H1 (cell line): Measurements from ENCODE around the gene LHPP. TPM values are rescaled to one million over a fixed set of nuclear protein-coding genes. Genes with fewer than 3 reads are reported as not detected.

Source experiments
- SIN3A ChIP-seq, 2 experiments: IDR thresholded peaks in 1 of 2; conservative IDR thresholded peaks in 1 of 2; 2 replicates each; pipeline ENCODE4 v1.6.1; 2011 to 2012; ENCODE audit warnings: low read length in 2 of 2, improper control_type of control experiment in 1 of 2, low read depth in 1 of 2, mild to moderate bottlenecking in 1 of 2
- SP1 ChIP-seq: IDR thresholded peaks from 2 replicates; pipeline ENCODE4 v1.6.1; 2011; ENCODE audit warnings: low read depth, low read length
- polyA plus RNA-seq, 7 experiments: library from polyadenylated mRNA; depleted of rRNA in 3 of 7; stranded (reverse) in 5 of 7; unstranded in 2 of 7; fragments of >200 nt in 5 of 7; fragments of 200-250 nt in 2 of 7; gene quantifications; 1 replicate in 5 of 7; 2 replicates in 1 of 7; 4 replicates in 1 of 7; pipeline versions ENCODE4 v1.2.1 to v1.2.3, GENCODE V29; 2011 to 2013; ENCODE audit warnings: missing spikeins in 2 of 7, mixed read lengths in 2 of 7
- total RNA-seq: library from RNA; stranded (reverse); fragmentation: NEBNext Ultra II Directional; extraction: Animal tissue kit (Norgen Biotek cat#: 25700); gene quantifications from 2 replicates; pipeline ENCODE4 v1.2.1, GENCODE V29; 2021
- TF ChIP-seq, protein P1 (sequence below): IDR thresholded peaks from 2 replicates; pipeline ENCODE4 v1.6.1; 2011; ENCODE audit warnings: low read depth, mild to moderate bottlenecking, low read length; ENCODE audit not compliant: insufficient read depth

LHPP gene
- total and polyA plus RNA-seq, 2 of the 8 experiments (the other 6 are each of a cell fraction or from before 2014, with no cell fraction given): 26.0 to 45.0 TPM

DNA sequence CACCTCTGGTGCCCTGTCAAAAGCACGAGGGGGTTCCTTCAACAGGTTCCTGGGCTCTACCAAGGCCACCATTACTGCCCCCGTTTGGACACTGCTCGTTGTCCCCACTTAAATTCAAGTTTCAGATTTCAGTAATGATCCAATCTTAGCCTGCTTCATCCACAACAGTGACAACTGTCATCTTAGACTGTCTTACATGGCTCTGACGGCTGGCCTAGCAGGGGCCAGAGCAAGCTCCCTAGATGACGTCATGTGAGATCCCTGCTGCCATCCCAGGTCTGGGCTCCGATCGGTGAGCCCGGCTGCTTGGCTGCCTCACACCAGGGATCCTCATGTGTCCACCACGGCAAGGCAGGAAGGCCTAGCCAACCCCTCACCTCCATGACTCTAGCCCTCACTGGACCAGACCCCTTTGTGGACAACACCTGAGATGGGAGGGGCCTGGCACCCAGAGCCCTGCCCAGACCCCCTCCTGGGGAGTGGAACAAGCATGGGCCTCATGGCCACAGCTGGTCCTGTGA is 200.1 kb downstream of the LHPP start (continued):
- TF ChIP-seq SIN3A (conservative IDR thresholded peaks at IDR 0.05 in 1 of 2, IDR thresholded peaks at IDR 0.05 in 1 of 2; ENCODE audit: low read depth in 1 of 2, low read length in 2 of 2) (no peak), SP1 (no peak)
- TF ChIP-seq, protein P1, sequence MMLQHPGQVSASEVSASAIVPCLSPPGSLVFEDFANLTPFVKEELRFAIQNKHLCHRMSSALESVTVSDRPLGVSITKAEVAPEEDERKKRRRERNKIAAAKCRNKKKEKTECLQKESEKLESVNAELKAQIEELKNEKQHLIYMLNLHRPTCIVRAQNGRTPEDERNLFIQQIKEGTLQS: no peak
